Endothelial cell of umbilical vein (primary cell): Measurements from ENCODE around the gene ENKUR. TPM values are rescaled to one million over a fixed set of nuclear protein-coding genes. Genes with fewer than 3 reads are reported as not detected.

Experiments
- BruUV-seq: library from RNA; stranded (reverse); fragments of 400-500 nt; replicated peaks from 2 replicates; lab custom pipeline; 2021; lab: Mats Ljungman, UMichigan
- CTCF ChIA-PET: fragments of 300-600, 350-600 bp; sonication (Branson Sonifier 250); formaldehyde crosslinking; loops from one replicate; lab custom pipeline; 2021; ENCODE audit warnings: antibody characterized with exemption, inconsistent platforms; lab: Charles Lee
- POLR2A ChIA-PET: fragments of 300-600, 350-600 bp; sonication (Branson Sonifier 250); formaldehyde crosslinking; loops from one replicate; lab custom pipeline; 2021; ENCODE audit warnings: antibody characterized with exemption, inconsistent platforms; lab: Charles Lee
- DNase-seq: peaks from one replicate; pipeline ENCODE4 v3.0.0-alpha.2; 2011; ENCODE audit warnings: low read depth, low spot score
- FAIRE-seq: peaks from 2 replicates; lab custom pipeline; 2011; peaks lifted over from hg19 to GRCh38; lab: Jason Lieb, UNC
- H2AFZ ChIP-seq: 2 replicates; pipeline ENCODE4 v1.6.0; 2012; ENCODE audit warnings: low read depth, low read length, control low read depth, inconsistent platforms
- H3K27ac ChIP-seq: 2 replicates; pipeline ENCODE4 v1.5.1; 2011; ENCODE audit warnings: low read depth, mild to moderate bottlenecking, control low read depth, low read length, moderate library complexity; ENCODE audit not compliant: insufficient read depth
- H3K27me3 ChIP-seq, 2 experiments: 2 replicates each; pipeline versions ENCODE4 v1.6.0 to v1.6.1; 2011; ENCODE audit warnings: low read length in 2 of 2, mixed read lengths in 1 of 2; ENCODE audit not compliant: control insufficient read depth in 2 of 2, insufficient read depth in 2 of 2
- H3K36me3 ChIP-seq, 2 experiments: 2 replicates in 1 of 2; 3 replicates in 1 of 2; pipeline ENCODE4 v1.5.1; 2011; ENCODE audit warnings: low read length in 2 of 2, mild to moderate bottlenecking in 1 of 2, moderate library complexity in 1 of 2; ENCODE audit not compliant: control insufficient read depth in 2 of 2, insufficient read depth in 2 of 2; ENCODE audit errors: extremely low read depth in 1 of 2
- H3K4me1 ChIP-seq: 3 replicates; pipeline ENCODE4 v1.5.1; 2011; ENCODE audit warnings: mild to moderate bottlenecking, low read length; ENCODE audit not compliant: control insufficient read depth, insufficient read depth; ENCODE audit errors: extremely low read depth
- H3K4me2 ChIP-seq: 2 replicates; pipeline ENCODE4 v1.6.1; 2011; ENCODE audit warnings: low read length, control low read depth, mixed read lengths; ENCODE audit not compliant: insufficient read depth
- H3K4me3 ChIP-seq, 3 experiments: fragments of 200-600 bp in 1 of 3; sonication (generic), shearing (Covaris generic) in 1 of 3; replicated peaks in 1 of 3; 2 replicates each; pipeline ENCODE4 v1.5.1; 2011 to 2016; ENCODE audit warnings: control low read depth in 3 of 3, low read length in 3 of 3, mild to moderate bottlenecking in 2 of 3, inconsistent platforms in 1 of 3, low read depth in 1 of 3, moderate library complexity in 1 of 3; ENCODE audit not compliant: insufficient read depth in 1 of 3
- H3K79me2 ChIP-seq: 2 replicates; pipeline ENCODE4 v1.6.0; 2012; ENCODE audit warnings: low read length, inconsistent platforms; ENCODE audit not compliant: control insufficient read depth, insufficient read depth
- H3K9ac ChIP-seq: replicated peaks from 2 replicates; pipeline ENCODE3; 2011; ENCODE audit warnings: low read length, control low read depth; ENCODE audit not compliant: insufficient read depth; ENCODE audit errors: extremely low read depth
- H3K9me1 ChIP-seq: replicated peaks from 3 replicates; pipeline ENCODE4 v1.6.0; 2011; ENCODE audit warnings: mild to moderate bottlenecking, low read length; ENCODE audit not compliant: control insufficient read depth, insufficient read depth; ENCODE audit errors: extremely low read depth
- H3K9me3 ChIP-seq: replicated peaks from 2 replicates; pipeline ENCODE4 v1.5.1; 2012; ENCODE audit warnings: low read length, inconsistent platforms; ENCODE audit not compliant: control insufficient read depth, insufficient read depth
- H4K20me1 ChIP-seq: replicated peaks from 2 replicates; pipeline ENCODE3; 2011; ENCODE audit warnings: mild to moderate bottlenecking, low read length; ENCODE audit not compliant: control insufficient read depth, insufficient read depth; ENCODE audit errors: extremely low read depth
- EZH2 ChIP-seq: IDR thresholded peaks from 2 replicates; pipeline ENCODE4 v1.6.1; 2012; ENCODE audit warnings: borderline replicate concordance, low read depth, mild to moderate bottlenecking, moderate library complexity, low read length, inconsistent platforms; ENCODE audit not compliant: severe bottlenecking
- FOS ChIP-seq: IDR thresholded peaks from 2 replicates; pipeline ENCODE4 v1.6.1; 2011; ENCODE audit warnings: mild to moderate bottlenecking, low read length, moderate library complexity, borderline replicate concordance; ENCODE audit not compliant: insufficient read depth
- GATA2 ChIP-seq: IDR thresholded peaks from 2 replicates; pipeline ENCODE4 v1.7.0; 2011; ENCODE audit warnings: low read depth, mild to moderate bottlenecking, moderate library complexity, mixed read lengths, low read length; ENCODE audit not compliant: insufficient read length, insufficient read depth
- JUN ChIP-seq: IDR thresholded peaks from 2 replicates; pipeline ENCODE4 v1.6.1; 2011; ENCODE audit warnings: borderline replicate concordance, low read depth; ENCODE audit not compliant: insufficient read length, insufficient read depth
- MAX ChIP-seq: IDR thresholded peaks from 2 replicates; pipeline ENCODE4 v1.6.1; 2011; ENCODE audit not compliant: insufficient read depth, insufficient read length
- MYC ChIP-seq: IDR thresholded peaks from one replicate; pipeline ENCODE4 v1.6.1; 2011; ENCODE audit warnings: mild to moderate bottlenecking, low read depth, low read length
- POLR2A ChIP-seq: IDR thresholded peaks from 2 replicates; pipeline ENCODE4 v1.6.1; 2012; ENCODE audit warnings: low read depth, mild to moderate bottlenecking, control low read depth, low read length
- POLR2AphosphoS5 ChIP-seq: IDR thresholded peaks from 2 replicates; pipeline ENCODE4 v1.6.1; 2012; ENCODE audit warnings: low read depth, mild to moderate bottlenecking, control low read depth, low read length, moderate library complexity; ENCODE audit not compliant: insufficient read depth
- dilution Hi-C: fragments of 300-500 bp; cut with MboI; formaldehyde crosslinking; loops from one replicate; pipeline ENCODE4 v1.15.0; 2019; ENCODE audit warnings: low sequenced_read_pairs; ENCODE audit not compliant: extremely low pct_ligation_motif_present
- intact Hi-C: fragments of 100-400 bp; cut with micrococcal nuclease; formaldehyde crosslinking; loops from one replicate; pipeline ENCODE4 v1.10.0; 2022
- polyA plus RNA-seq, 4 experiments: library from polyadenylated mRNA; depleted of rRNA in 3 of 4; stranded (reverse) in 3 of 4; unstranded in 1 of 4; fragments of >200 nt; gene quantifications; 2 replicates each; pipeline versions ENCODE4 v1.2.1 to v1.2.3, GENCODE V29; 2011 to 2012; ENCODE audit warnings: missing spikeins in 1 of 4
- total RNA-seq: library from RNA; stranded (reverse); gene quantifications from 2 replicates; pipeline ENCODE4 v1.2.3, GENCODE V29; 2021
- TF ChIP-seq, protein P1 (sequence below), 2 donors: IDR thresholded peaks; 1 replicate in 1 of 2; 2 replicates in 1 of 2; pipeline ENCODE4 v1.5.1; 2011; ENCODE audit warnings: low read length in 2 of 2, mild to moderate bottlenecking in 2 of 2, moderate library complexity in 2 of 2, control low read depth in 1 of 2, inconsistent platforms in 1 of 2, low read depth in 1 of 2; ENCODE audit not compliant: insufficient read depth in 1 of 2; ENCODE audit errors: extremely low read depth in 1 of 2

ENKUR gene
- total and polyA plus RNA-seq, 2 donors (not counting 3 experiments of a cell fraction or from before 2014, with no cell fraction given), result 0.07 to 0.35 TPM

DNA sequence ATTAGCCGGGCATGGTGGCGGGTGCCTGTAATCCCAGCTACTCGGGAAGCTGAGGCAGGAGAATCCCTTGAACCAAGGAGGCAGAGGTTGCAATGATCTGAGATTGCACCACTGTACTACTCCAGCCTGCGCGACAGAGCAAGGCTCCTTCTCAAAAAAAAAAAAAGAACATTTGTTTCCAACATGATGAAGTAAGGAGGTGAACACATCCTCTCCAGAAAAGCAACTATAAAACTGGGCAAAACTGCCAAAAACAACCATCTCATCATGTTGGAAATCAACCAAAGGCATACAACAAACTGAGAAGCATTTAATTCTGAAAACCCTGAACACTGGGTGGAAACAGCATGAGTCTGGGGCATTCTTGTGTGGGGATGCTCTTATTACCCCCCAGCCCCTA is 77.9 kb downstream of the ENKUR start:
- Histone ChIP-seq H2AFZ (no peak overlapping the region), H3K4me1 (no peaks in the 10 kb centered on the region), H3K27me3 (no peaks in the 10 kb centered on the region), H3K36me3 (no peaks in the 10 kb centered on the region), H3K9me1 (no peaks in the 10 kb centered on the region), H3K79me2 (no peaks in the 10 kb centered on the region), H3K4me3 (no peak overlapping the region), H3K9ac (no peak overlapping the region), H3K27ac (no peak overlapping the region), H3K4me2 (no peak overlapping the region), H3K9me3 (no peaks in the 10 kb centered on the region), H4K20me1 (no peaks in the 10 kb centered on the region)
- no peak for TF ChIP-seq POLR2AphosphoS5
- TF ChIP-seq, protein P1, sequence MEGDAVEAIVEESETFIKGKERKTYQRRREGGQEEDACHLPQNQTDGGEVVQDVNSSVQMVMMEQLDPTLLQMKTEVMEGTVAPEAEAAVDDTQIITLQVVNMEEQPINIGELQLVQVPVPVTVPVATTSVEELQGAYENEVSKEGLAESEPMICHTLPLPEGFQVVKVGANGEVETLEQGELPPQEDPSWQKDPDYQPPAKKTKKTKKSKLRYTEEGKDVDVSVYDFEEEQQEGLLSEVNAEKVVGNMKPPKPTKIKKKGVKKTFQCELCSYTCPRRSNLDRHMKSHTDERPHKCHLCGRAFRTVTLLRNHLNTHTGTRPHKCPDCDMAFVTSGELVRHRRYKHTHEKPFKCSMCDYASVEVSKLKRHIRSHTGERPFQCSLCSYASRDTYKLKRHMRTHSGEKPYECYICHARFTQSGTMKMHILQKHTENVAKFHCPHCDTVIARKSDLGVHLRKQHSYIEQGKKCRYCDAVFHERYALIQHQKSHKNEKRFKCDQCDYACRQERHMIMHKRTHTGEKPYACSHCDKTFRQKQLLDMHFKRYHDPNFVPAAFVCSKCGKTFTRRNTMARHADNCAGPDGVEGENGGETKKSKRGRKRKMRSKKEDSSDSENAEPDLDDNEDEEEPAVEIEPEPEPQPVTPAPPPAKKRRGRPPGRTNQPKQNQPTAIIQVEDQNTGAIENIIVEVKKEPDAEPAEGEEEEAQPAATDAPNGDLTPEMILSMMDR (IDR thresholded peaks at IDR 0.05; ENCODE audit: extremely low read depth in 1 of 2, insufficient read depth in 1 of 2, low read depth in 1 of 2, low read length in 2 of 2), result no peak
- no peak for TF ChIP-seq MAX
- no peak for TF ChIP-seq MYC
- no peak for TF ChIP-seq EZH2
- TF ChIP-seq FOS, result no peak
- no peak for TF ChIP-seq JUN
- no peak for TF ChIP-seq GATA2
- TF ChIP-seq POLR2A, result no peak
- dilution Hi-C loops, result no loop called here
- intact Hi-C loops, result no loop called here
- no peak for FAIRE-seq
- ChIA-PET CTCF (no interaction called here), POLR2A (no interaction called here)
- no TSS peak for BruUV-seq
- no peak for DNase-seq
